ENCODE results near the gene OSM.

OSM gene

DNA sequence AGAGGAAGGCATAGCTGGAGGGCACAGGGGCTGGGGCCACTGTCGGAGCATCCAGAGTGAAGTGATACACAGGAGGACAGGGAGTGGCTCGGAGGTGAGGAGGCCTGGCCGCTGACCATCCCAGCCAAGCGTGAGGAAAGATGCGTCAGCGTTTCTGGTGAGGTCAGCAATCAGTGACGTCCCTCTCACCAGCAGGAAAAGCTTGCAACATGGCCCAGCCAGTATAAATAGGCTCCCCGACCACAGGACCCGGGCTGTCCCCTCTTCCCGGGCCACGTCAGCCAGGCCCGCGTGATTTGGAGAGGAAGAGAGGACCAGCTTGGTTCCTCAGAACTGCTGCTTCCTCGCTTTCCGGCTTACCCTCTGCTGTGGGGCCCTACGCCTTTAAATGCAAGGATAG, 4.2 kb upstream of the OSM start:
- no peak overlapping the region for H3K4me3 ChIP-seq (ENCODE audit: low read depth, low read length)
- TF ChIP-seq, protein P1, sequence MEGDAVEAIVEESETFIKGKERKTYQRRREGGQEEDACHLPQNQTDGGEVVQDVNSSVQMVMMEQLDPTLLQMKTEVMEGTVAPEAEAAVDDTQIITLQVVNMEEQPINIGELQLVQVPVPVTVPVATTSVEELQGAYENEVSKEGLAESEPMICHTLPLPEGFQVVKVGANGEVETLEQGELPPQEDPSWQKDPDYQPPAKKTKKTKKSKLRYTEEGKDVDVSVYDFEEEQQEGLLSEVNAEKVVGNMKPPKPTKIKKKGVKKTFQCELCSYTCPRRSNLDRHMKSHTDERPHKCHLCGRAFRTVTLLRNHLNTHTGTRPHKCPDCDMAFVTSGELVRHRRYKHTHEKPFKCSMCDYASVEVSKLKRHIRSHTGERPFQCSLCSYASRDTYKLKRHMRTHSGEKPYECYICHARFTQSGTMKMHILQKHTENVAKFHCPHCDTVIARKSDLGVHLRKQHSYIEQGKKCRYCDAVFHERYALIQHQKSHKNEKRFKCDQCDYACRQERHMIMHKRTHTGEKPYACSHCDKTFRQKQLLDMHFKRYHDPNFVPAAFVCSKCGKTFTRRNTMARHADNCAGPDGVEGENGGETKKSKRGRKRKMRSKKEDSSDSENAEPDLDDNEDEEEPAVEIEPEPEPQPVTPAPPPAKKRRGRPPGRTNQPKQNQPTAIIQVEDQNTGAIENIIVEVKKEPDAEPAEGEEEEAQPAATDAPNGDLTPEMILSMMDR (conservative IDR thresholded peaks at IDR 0.05; ENCODE audit: low read depth, low read length), result no peak
- DNase-seq (ENCODE audit: low read depth), result peak; percentile 80

DNA sequence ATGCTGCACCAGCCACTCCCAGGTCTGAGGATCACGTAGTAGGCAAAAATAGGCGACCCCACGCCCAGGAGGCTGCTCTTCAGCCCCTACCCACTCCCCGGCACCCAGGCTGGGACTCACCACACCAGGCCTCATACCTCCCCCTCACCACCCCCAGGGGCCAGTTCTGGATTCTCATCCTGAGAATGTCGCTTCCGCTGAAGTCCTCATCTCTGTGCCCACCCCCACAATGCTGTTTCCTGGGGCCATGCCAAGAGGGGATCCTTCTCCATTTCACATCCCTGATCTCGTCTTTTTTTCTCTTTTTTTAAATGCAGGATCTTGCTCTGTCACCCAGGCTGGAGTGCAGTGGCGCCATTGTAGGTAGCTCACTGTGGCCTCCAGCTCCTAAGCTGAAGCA, 1.7 kb upstream of the OSM start:
- H3K4me3 ChIP-seq (ENCODE audit: low read depth, low read length), result no peak overlapping the region
- DNase-seq (ENCODE audit: low read depth), result no peak
- TF ChIP-seq, protein P1 (conservative IDR thresholded peaks at IDR 0.05; ENCODE audit: low read depth, low read length), result no peak

DNA sequence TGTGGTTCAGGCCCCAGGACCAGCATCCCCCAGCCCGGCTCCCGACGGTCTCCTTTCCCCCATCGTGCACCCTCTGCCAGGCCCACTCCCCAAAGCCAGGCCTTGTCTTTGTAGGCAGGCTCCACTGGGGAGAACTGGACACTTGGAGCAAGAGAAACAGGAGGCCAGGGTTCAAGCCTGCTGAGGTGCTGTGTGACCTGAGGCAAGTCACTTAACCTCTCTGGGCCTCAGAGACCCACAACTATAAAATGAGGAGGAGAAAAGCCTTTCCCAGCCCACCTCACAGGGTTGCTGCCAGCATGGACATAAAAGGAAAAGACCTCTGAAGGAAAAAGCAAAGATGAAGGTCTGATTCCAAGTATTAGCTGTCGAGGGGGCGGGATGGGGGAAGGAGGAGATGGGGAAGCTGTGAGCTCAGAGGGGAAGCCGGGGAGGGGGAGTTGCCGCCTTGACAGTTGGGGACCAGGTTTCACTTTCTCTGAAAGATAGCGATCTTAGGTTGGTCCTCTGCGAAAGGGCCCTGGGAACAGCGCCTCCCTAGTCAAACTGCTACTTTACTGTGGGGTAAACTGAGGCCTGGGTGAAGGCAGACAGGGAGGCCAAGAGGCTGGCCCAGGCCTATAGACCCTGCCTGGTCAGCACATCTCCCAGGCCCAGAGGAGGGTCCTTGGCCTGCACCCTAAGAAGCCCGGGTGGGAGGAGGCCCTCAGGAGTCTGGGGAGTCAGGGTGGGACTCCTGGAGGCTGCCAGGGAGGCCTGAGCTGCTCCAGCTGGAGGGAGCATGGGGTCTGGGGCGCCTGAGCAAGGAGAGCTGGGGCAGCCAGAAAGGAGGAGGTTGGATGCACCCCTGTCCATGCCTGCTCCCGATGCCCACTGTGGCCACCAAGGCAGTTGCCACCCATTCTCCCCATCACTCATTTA, 991 bp upstream of the OSM start:
- TF ChIP-seq, protein P1 (conservative IDR thresholded peaks at IDR 0.05; ENCODE audit: low read depth, low read length), result no peak
- no peak overlapping the region for H3K4me3 ChIP-seq (ENCODE audit: low read depth, low read length)
- DNase-seq (ENCODE audit: low read depth), result no peak

DNA sequence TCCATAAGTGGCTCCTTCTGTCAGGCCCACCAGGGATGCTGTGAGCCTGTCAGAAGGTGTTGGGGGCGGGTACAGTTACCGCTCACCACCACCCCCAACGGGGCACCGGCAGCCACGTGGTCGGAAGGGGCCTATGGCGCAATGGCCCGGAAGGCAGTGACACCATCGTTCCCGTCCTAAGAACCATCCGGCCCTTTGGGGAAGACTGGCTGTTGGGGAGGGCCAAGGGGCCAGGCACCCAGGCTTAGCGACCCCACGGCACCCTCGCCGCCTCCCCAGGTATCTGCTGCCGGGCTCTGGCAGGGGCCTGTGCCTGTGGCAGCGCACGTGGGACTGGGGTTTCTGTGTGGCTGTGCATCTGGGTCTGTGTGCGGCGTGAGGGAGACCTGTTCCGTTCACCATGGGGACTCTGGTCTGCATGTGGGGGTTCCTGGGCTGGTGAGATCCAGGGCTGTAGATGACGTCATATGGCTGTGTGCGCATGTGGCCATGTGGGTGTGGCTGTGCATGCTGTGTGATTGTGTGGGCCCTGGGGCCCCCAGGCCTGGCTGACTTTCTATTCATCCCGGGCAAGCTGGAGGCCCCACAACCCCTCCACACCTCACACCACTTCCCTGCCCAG, 717 bp downstream of the OSM start:
- DNase-seq (ENCODE audit: low read depth), result no peak
- TF ChIP-seq, protein P1 (conservative IDR thresholded peaks at IDR 0.05; ENCODE audit: low read depth, low read length), result no peak
- H3K4me3 ChIP-seq (ENCODE audit: low read depth, low read length), result no peak overlapping the region

DNA sequence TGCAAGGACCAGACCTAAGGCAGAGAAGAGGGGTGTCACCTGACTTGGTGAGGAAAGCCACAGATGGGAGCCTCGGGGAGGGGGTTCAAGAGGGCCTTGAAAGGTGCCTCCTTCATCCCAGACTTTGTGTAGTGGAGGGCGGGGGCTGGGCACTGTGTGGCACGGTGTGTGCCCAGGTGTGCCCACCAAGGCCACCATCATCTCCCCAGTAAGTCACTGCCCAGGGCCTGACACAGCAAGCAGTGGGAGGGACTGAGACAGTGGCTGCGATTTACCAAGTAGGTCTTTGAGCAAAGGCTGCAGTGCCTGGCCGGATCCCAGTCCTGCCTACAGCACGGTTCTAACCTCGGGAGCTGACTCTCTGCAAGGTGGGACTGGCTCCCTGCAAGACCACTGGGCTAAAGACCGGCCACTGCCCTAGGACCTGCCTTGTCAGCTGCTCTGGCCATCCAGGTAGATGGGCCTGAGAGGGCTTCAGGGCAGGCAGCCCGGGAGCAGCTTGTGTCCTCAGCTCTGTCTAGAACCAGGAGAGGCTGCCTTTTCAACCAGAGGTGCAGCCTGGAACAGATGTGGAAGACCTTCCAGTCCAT, 1.4 kb downstream of the OSM start:
- DNase-seq (ENCODE audit: low read depth), result no peak
- TF ChIP-seq, protein P1 (conservative IDR thresholded peaks at IDR 0.05; ENCODE audit: low read depth, low read length), result no peak
- no peak overlapping the region for H3K4me3 ChIP-seq (ENCODE audit: low read depth, low read length)

DNA sequence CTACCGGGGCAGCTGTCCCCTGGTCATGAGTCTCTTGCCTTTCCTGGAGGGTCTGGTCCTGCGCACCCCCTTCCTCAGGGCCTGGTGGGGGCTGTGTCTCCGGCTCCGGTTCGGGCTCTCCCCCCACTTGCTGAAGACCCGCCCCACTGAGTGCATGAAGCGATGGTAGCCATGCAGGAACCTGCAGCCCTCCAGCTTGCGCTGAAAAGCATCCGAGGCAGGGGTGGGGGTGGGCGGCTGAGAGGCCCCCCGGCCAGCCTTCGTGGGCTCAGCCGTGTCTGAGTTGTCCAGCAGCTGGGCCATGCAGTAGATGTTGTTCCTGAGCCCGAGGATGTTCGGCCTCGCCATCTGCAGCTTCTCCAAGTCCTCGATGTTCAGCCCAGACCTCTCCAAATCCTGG, 2.8 kb downstream of the OSM start:
- no peak for DNase-seq (ENCODE audit: low read depth)
- TF ChIP-seq, protein P1 (conservative IDR thresholded peaks at IDR 0.05; ENCODE audit: low read depth, low read length), result no peak
- no peak overlapping the region for H3K4me3 ChIP-seq (ENCODE audit: low read depth, low read length)

All from choroid plexus epithelial cell (primary cell).